A549 (cell line): ENCODE data around the gene SUPT3H.

Source experiments
- CTCF ChIP-seq: fragments of >200 bp; sonication (Bioruptor Twin); formaldehyde crosslinking; IDR thresholded peaks from 3 replicates; pipeline ENCODE4 v1.5.1; 2016
- EP300 ChIP-seq, 2 experiments: fragments of >200 bp; sonication (Bioruptor Twin); formaldehyde crosslinking; IDR thresholded peaks; 2 replicates in 1 of 2; 3 replicates in 1 of 2; pipeline ENCODE4 v1.6.1; 2016 to 2017
- FOSL2 ChIP-seq, 2 experiments: fragments of 450-650 bp in 1 of 2; fragments of >200 bp in 1 of 2; sonication (Bioruptor Twin) in 1 of 2; formaldehyde crosslinking; IDR thresholded peaks; 2 replicates each; pipeline versions ENCODE4 v1.5.0 to v1.6.1; 2016 to 2020; ENCODE audit warnings: mild to moderate bottlenecking in 1 of 2, moderate library complexity in 1 of 2
- JUNB ChIP-seq: fragments of >200 bp; sonication (Bioruptor Twin); formaldehyde crosslinking; IDR thresholded peaks from 2 replicates; pipeline ENCODE4 v1.6.1; 2016
- MAFK ChIP-seq: fragments of 450-650 bp; IDR thresholded peaks from 2 replicates; pipeline ENCODE4 v1.6.1; 2014; ENCODE audit not compliant: partially characterized antibody
- MAZ ChIP-seq: fragments of 150-350 bp; IDR thresholded peaks from 2 replicates; pipeline ENCODE4 v1.6.1; 2014; ENCODE audit warnings: antibody characterized with exemption, low read depth, low read length, borderline replicate concordance
- REST ChIP-seq: fragments of 200-600 bp; sonication (generic); IDR thresholded peaks from 2 replicates; pipeline ENCODE4 v1.6.1; 2016; ENCODE audit warnings: antibody characterized with exemption, mild to moderate bottlenecking, moderate library complexity
- TFCP2L1 ChIP-seq: fragments of 250-450 bp; sonication (Bioruptor Pico); IDR thresholded peaks from 2 replicates; pipeline ENCODE4 v1.5.0; 2021; ENCODE audit warnings: mild to moderate bottlenecking
- ZNF302 ChIP-seq: fragments of 250-450 bp; sonication (Bioruptor Pico); IDR thresholded peaks from 2 replicates; pipeline ENCODE4 v1.9.0; 2021; ENCODE audit warnings: inconsistent platforms, mild to moderate bottlenecking, moderate library complexity

GRCh38 chr6:44867571-44868334, 510.0 kb downstream of the SUPT3H start:
- TF ChIP-seq EP300 (IDR thresholded peaks at IDR 0.05) = no peak
- TF ChIP-seq MAZ = no peak
- no peak for TF ChIP-seq ZNF302 (CRISPR knock-in tag)
- TF ChIP-seq REST = no peak
- TF ChIP-seq CTCF = no peak
- no peak for TF ChIP-seq JUNB
- no peak for TF ChIP-seq FOSL2 (IDR thresholded peaks at IDR 0.05)
- TF ChIP-seq FOSL2 (CRISPR knock-in tag; IDR thresholded peaks at IDR 0.05) = no peak
- no peak for TF ChIP-seq MAFK
- TF ChIP-seq TFCP2L1 (CRISPR knock-in tag) = no peak
